HEK293 (cell line): ENCODE data around the gene SNX33.

Experiments used
- CTCF ChIA-PET: fragments of 350-600 bp; formaldehyde crosslinking; extraction: SDS; loops from one replicate; lab custom pipeline; 2021; ENCODE audit warnings: antibody characterized with exemption; lab: Yijun Ruan, JAX
- POLR2A ChIA-PET: fragments of 300-600 bp; formaldehyde crosslinking; extraction: SDS; loops from one replicate; lab custom pipeline; 2020; ENCODE audit warnings: antibody characterized with exemption, inconsistent platforms; lab: Yijun Ruan, JAX
- H3K27ac ChIP-seq: fragments of 200-500 bp; sonication (Bioruptor generic); 2 replicates; pipeline ENCODE4 v1.5.1; 2014; ENCODE audit warnings: low read depth, low read length, control low read depth, inconsistent platforms; ENCODE audit errors: extremely low read depth
- H3K36me3 ChIP-seq, 2 experiments: fragments of 200-500 bp in 1 of 2; sonication (Bioruptor generic) in 1 of 2; 1 replicate in 1 of 2; 2 replicates in 1 of 2; pipeline ENCODE4 v1.5.1; 2014 to 2017; ENCODE audit warnings: inconsistent platforms in 2 of 2, low read length in 2 of 2; ENCODE audit not compliant: control insufficient read depth in 2 of 2, insufficient read depth in 1 of 2
- H3K4me1 ChIP-seq: fragments of 200-500 bp; sonication (Bioruptor generic); 2 replicates; pipeline ENCODE4 v1.5.1; 2014; ENCODE audit warnings: mild to moderate bottlenecking, low read length, inconsistent platforms; ENCODE audit not compliant: control insufficient read depth, insufficient read depth
- H3K4me3 ChIP-seq: 2 replicates; pipeline ENCODE4 v1.5.1; 2011; ENCODE audit warnings: low read depth, mild to moderate bottlenecking, control low read depth, low read length, moderate library complexity
- H3K9me3 ChIP-seq: fragments of 200-500 bp; sonication (Bioruptor generic); 2 replicates; pipeline ENCODE4 v1.5.1; 2014; ENCODE audit warnings: low read depth, low read length, inconsistent platforms; ENCODE audit not compliant: control insufficient read depth, insufficient read depth
- IKZF3 ChIP-seq: fragments of 450-650 bp; IDR thresholded peaks from 2 replicates; pipeline ENCODE4 v1.5.0; 2018; ENCODE audit warnings: missing biosample characterization, mild to moderate bottlenecking, missing genetic modification characterization, moderate library complexity
- SP7 ChIP-seq: fragments of 450-650 bp; formaldehyde crosslinking; IDR thresholded peaks from 2 replicates; pipeline ENCODE4 v1.5.1; 2016; ENCODE audit warnings: missing biosample characterization, missing genetic modification characterization
- ZBTB7A ChIP-seq: fragments of 450-650 bp; formaldehyde crosslinking; IDR thresholded peaks from 2 replicates; pipeline ENCODE4 v1.5.1; 2016; ENCODE audit warnings: low read depth, missing biosample characterization, missing genetic modification characterization
- ZNF324 ChIP-seq: fragments of 450-650 bp; formaldehyde crosslinking; IDR thresholded peaks from 2 replicates; pipeline ENCODE4 v1.5.1; 2016; ENCODE audit warnings: missing biosample characterization, missing genetic modification characterization
- ZNF404 ChIP-seq: fragments of 450-650 bp; formaldehyde crosslinking; IDR thresholded peaks from 2 replicates; pipeline ENCODE4 v1.5.1; 2017; ENCODE audit warnings: missing biosample characterization, missing genetic modification characterization
- ZNF529 ChIP-seq: fragments of 450-650 bp; formaldehyde crosslinking; IDR thresholded peaks from 2 replicates; pipeline ENCODE4 v1.5.1; 2017; ENCODE audit warnings: missing genetic modification characterization, missing biosample characterization; ENCODE audit not compliant: insufficient replicate concordance
- ZNF768 ChIP-seq: fragments of 450-650 bp; formaldehyde crosslinking; IDR thresholded peaks from 2 replicates; pipeline ENCODE4 v1.5.1; 2018; ENCODE audit warnings: missing biosample characterization, mild to moderate bottlenecking, missing genetic modification characterization
- TF ChIP-seq, protein P1 (sequence below): fragments of 450-650 bp; formaldehyde crosslinking; IDR thresholded peaks from 2 replicates; pipeline ENCODE4 v1.5.1; 2016; ENCODE audit warnings: missing biosample characterization, missing genetic modification characterization
- TF ChIP-seq, protein P2 (sequence below): fragments of 450-650 bp; formaldehyde crosslinking; IDR thresholded peaks from 2 replicates; pipeline ENCODE4 v1.5.0; 2017; ENCODE audit warnings: missing biosample characterization, missing genetic modification characterization, borderline replicate concordance
- TF ChIP-seq, protein P3 (sequence below): fragments of 450-650 bp; formaldehyde crosslinking; IDR thresholded peaks from 2 replicates; pipeline ENCODE4 v1.5.1; 2016; ENCODE audit warnings: missing biosample characterization, missing genetic modification characterization
- TF ChIP-seq, protein P4 (sequence below): IDR thresholded peaks from 2 replicates; pipeline ENCODE4 v1.6.1; 2011; ENCODE audit warnings: mild to moderate bottlenecking, low read depth, low read length, borderline replicate concordance
- TF ChIP-seq, protein P5 (sequence below): sonication (generic); formaldehyde crosslinking; IDR thresholded peaks from 2 replicates; pipeline ENCODE4 v1.8.1; 2022; ENCODE audit warnings: mild to moderate bottlenecking, moderate library complexity, missing genetic modification reagents

Gene SNX33

DNA sequence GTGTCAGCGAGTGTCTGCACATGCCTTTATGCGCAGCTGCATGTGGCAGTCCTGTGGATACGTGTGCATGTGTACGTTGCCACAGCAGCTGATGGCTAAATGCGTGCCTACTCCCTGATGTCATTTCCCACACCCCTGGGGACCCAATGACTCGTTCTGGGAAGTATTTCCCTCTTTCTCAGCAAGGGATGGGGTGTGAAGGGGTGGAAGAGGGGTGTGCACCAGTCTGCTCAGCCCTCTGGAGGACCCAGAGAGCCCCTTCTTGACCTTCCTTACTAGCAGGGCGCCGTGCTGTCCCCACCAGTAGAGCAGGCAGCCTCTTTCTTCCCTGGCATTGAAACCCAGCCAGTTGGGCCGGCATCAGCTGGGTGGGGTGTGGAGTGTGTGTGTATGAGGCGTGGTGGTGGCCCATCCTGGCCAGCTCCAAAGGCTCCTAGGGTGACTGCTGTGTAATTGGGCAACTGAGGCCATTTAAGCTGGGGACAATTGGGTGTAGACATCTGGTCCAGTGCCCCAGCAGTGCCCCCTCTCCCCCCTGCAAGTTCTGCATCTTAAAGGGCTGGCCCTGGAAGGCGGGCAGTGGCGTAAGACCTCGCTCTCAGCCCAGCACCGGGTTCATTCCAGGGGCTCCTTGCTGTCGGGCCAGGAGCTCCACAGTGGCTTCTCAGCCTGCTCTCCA is 19.2 kb downstream of the SNX33 start (continued):
- TF ChIP-seq, protein P1, sequence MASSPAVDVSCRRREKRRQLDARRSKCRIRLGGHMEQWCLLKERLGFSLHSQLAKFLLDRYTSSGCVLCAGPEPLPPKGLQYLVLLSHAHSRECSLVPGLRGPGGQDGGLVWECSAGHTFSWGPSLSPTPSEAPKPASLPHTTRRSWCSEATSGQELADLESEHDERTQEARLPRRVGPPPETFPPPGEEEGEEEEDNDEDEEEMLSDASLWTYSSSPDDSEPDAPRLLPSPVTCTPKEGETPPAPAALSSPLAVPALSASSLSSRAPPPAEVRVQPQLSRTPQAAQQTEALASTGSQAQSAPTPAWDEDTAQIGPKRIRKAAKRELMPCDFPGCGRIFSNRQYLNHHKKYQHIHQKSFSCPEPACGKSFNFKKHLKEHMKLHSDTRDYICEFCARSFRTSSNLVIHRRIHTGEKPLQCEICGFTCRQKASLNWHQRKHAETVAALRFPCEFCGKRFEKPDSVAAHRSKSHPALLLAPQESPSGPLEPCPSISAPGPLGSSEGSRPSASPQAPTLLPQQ (tag by site-specific recombination): peak; percentile 50; the same call in 1 of the 2 replicates
- TF ChIP-seq, protein P2, sequence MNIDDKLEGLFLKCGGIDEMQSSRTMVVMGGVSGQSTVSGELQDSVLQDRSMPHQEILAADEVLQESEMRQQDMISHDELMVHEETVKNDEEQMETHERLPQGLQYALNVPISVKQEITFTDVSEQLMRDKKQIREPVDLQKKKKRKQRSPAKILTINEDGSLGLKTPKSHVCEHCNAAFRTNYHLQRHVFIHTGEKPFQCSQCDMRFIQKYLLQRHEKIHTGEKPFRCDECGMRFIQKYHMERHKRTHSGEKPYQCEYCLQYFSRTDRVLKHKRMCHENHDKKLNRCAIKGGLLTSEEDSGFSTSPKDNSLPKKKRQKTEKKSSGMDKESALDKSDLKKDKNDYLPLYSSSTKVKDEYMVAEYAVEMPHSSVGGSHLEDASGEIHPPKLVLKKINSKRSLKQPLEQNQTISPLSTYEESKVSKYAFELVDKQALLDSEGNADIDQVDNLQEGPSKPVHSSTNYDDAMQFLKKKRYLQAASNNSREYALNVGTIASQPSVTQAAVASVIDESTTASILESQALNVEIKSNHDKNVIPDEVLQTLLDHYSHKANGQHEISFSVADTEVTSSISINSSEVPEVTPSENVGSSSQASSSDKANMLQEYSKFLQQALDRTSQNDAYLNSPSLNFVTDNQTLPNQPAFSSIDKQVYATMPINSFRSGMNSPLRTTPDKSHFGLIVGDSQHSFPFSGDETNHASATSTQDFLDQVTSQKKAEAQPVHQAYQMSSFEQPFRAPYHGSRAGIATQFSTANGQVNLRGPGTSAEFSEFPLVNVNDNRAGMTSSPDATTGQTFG (tag by site-specific recombination): no peak
- TF ChIP-seq SP7 (tag by site-specific recombination): 0 out of 2 replicates have a peak, but pooled peaks have one; percentile 42
- TF ChIP-seq, protein P3, sequence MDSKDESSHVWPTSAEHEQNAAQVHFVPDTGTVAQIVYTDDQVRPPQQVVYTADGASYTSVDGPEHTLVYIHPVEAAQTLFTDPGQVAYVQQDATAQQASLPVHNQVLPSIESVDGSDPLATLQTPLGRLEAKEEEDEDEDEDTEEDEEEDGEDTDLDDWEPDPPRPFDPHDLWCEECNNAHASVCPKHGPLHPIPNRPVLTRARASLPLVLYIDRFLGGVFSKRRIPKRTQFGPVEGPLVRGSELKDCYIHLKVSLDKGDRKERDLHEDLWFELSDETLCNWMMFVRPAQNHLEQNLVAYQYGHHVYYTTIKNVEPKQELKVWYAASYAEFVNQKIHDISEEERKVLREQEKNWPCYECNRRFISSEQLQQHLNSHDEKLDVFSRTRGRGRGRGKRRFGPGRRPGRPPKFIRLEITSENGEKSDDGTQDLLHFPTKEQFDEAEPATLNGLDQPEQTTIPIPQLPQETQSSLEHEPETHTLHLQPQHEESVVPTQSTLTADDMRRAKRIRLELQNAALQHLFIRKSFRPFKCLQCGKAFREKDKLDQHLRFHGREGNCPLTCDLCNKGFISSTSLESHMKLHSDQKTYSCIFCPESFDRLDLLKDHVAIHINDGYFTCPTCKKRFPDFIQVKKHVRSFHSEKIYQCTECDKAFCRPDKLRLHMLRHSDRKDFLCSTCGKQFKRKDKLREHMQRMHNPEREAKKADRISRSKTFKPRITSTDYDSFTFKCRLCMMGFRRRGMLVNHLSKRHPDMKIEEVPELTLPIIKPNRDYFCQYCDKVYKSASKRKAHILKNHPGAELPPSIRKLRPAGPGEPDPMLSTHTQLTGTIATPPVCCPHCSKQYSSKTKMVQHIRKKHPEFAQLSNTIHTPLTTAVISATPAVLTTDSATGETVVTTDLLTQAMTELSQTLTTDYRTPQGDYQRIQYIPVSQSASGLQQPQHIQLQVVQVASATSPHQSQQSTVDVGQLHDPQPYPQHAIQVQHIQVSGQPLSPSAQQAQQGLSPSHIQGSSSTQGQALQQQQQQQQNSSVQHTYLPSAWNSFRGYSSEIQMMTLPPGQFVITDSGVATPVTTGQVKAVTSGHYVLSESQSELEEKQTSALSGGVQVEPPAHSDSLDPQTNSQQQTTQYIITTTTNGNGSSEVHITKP (tag by site-specific recombination): peak; percentile 32; the same call in 1 of the 2 replicates
- TF ChIP-seq, protein P4, sequence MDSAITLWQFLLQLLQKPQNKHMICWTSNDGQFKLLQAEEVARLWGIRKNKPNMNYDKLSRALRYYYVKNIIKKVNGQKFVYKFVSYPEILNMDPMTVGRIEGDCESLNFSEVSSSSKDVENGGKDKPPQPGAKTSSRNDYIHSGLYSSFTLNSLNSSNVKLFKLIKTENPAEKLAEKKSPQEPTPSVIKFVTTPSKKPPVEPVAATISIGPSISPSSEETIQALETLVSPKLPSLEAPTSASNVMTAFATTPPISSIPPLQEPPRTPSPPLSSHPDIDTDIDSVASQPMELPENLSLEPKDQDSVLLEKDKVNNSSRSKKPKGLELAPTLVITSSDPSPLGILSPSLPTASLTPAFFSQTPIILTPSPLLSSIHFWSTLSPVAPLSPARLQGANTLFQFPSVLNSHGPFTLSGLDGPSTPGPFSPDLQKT: no peak
- TF ChIP-seq, protein P5, sequence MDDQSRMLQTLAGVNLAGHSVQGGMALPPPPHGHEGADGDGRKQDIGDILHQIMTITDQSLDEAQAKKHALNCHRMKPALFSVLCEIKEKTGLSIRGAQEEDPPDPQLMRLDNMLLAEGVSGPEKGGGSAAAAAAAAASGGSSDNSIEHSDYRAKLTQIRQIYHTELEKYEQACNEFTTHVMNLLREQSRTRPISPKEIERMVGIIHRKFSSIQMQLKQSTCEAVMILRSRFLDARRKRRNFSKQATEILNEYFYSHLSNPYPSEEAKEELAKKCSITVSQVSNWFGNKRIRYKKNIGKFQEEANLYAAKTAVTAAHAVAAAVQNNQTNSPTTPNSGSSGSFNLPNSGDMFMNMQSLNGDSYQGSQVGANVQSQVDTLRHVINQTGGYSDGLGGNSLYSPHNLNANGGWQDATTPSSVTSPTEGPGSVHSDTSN (CRISPR knock-in tag): 0 out of 2 replicates have a peak, but pooled peaks have one; percentile 24

DNA sequence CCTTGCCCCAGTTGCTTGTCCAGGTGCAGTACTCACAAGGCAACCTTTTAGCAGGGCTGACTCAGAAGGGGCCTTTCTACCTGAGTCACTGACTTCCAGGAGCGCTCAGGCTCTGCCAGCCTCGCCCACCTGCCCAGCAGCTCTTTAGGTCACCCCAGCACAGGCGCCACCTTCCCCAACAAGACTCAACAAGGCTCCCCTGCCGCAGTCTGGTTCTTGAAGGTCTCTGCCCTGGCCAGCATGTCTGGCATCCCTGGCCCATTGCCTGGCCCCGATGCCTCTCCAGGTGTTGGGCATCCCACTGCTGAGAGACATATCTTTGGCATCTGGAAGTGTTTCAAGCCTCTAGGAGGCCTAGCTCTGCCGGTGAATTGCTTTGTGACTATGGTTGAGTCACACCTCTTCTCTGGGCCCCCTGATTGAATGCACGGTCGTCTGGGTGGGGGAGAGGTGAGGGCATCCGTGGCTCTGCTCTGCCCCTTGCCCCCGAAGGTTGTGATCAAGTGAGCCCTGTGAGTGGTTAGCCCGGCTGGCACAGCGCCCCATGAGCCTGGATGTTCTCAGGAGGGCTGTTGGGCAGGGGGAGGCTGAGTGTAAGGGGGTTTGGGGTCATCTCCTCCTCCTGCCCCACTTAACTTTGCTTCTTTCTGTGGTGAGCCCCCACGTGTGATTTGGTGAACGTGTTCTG is 21.6 kb downstream of the SNX33 start:
- TF ChIP-seq ZNF324 (tag by site-specific recombination): no peak
- no peak for TF ChIP-seq ZNF404 (tag by site-specific recombination)
- no peak for TF ChIP-seq IKZF3
- TF ChIP-seq ZBTB7A: no peak
- TF ChIP-seq ZNF768 (tag by site-specific recombination): no peak
- no peak for TF ChIP-seq ZNF529 (tag by site-specific recombination)
- H3K36me3 ChIP-seq: no peaks in the 10 kb centered on the region
- POLR2A ChIA-PET: interaction anchor here (0.9 to 1.5 kb wide), 2 partner anchors 8 to 22 kb away, joined by 3 read pairs; partner anchors contain the start of gene SNX33
- no peak overlapping the region for H3K27ac ChIP-seq
- no peak overlapping the region for H3K4me3 ChIP-seq
- H3K4me1 ChIP-seq: peaks cover 10% of the 10 kb centered on the region
- CTCF ChIA-PET: no interaction called here
- H3K9me3 ChIP-seq: no peaks in the 10 kb centered on the region
